GM19372 (cell line): Measurements from ENCODE around the gene TRABD.
"Not testable (repeated sequence)": the region's sequence is repeated elsewhere in the genome, so short reads cannot be mapped to it uniquely, and the experiment has no call there.

Source experiments
- ATAC-seq: cut with Tn5 transposase; IDR thresholded peaks from one replicate; pipeline ENCODE4 v1.9.1; 2021; ENCODE audit warnings: mild to moderate bottlenecking, low read depth, moderate library complexity; ENCODE audit not compliant: unreplicated experiment

The TRABD gene, protein sequence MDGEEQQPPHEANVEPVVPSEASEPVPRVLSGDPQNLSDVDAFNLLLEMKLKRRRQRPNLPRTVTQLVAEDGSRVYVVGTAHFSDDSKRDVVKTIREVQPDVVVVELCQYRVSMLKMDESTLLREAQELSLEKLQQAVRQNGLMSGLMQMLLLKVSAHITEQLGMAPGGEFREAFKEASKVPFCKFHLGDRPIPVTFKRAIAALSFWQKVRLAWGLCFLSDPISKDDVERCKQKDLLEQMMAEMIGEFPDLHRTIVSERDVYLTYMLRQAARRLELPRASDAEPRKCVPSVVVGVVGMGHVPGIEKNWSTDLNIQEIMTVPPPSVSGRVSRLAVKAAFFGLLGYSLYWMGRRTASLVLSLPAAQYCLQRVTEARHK

DNA sequence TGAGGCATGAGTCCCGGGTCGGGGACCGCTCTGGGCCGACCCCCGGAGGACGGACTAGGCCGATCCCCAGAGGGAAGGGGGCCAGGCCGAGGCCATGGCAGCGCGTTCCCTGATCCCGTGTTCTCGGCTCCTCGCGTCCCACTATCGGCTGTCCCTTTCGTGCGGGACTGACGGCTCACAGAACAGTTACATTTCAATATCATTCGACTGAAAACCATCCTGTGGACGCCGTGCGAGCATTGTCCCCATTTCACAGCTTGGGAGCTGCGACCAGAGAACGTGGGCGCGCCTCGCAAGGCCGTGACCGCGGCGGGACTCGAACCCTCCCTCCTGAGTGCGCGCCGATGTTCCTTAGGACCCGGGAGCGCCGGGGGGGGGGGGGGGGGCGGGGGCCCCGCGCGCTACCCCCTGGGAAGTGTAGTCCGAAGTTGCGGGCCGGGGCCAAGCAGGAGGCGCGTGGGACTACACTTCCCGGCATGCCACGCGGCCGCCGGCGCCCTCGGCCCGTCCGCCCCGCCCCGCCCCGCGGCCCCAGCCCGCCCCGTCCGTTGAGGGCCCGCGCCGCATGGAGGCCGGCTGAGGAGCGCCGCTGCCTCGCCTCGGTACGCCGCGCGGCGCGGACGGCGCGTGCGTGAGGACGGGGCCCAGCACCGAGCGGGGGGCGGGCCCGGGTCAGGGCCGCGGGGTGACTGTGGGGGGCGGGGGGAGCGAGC, at the start of gene TRABD:
TSS of gene TRABD (plus strand) at position 539 of the 713 bp plus-strand sequence. CDS start 7,148 bp downstream, outside the sequence.
- peak; percentile 39 for ATAC-seq

DNA sequence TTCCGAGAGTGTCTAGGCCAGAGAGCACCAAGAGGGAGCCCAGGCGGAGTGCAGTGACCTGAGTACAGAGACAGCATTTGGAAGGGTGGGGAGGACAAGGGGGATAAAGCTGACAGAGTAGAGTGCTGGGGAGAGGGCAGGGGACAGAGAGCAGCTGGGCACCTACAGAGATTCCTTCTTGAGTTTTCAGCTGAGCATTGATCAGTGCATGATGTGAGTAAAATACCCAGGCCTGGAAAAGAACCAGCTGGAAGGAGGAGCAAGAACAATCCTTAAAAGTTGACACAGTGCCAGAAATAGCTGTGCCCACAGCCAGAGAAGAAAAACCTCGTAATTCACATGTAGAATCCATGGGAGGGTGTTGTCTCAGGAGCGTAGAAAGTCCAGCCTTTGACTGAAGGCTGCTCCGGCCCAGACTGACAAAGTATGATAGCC, 49.1 kb upstream of the TRABD start:
- no peak for ATAC-seq

- not testable (repeated sequence) for ATAC-seq
These were observed 48.4 kb upstream of the TRABD start for GRCh38 chr22:50137277-50137676.

- ATAC-seq = no peak
These were observed 47.7 kb upstream of the TRABD start for GRCh38 chr22:50138041-50138440.

GRCh38 chr22:50138988-50139387, 46.7 kb upstream of the TRABD start:
- ATAC-seq = no peak

DNA sequence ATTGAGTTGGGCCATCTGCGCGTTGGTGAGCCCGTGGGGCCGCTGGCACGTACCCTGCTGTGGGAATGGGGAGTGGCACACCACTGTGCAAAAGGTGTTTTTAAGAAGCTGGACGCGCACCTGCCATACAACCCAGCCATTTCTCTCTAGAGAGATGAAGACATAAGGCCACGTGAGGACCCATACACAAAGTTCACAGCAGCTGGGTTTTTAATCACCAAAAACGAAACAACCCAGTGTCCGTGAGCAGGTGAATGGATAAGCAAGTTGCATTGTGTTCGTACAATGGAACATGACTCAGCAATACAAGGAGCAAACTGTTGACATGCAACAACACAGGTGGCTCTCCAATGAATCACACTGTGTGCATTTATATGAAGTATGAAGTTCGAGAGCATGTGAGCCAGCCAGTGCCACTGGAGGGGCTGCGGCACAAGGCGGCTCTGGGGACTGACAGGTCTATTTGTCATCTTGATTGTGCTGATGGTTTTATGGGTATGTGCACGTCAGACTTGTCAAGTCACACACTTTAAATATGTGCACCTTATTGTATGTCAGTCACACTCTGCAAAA, 45.8 kb upstream of the TRABD start:
- ATAC-seq = no peak

DNA sequence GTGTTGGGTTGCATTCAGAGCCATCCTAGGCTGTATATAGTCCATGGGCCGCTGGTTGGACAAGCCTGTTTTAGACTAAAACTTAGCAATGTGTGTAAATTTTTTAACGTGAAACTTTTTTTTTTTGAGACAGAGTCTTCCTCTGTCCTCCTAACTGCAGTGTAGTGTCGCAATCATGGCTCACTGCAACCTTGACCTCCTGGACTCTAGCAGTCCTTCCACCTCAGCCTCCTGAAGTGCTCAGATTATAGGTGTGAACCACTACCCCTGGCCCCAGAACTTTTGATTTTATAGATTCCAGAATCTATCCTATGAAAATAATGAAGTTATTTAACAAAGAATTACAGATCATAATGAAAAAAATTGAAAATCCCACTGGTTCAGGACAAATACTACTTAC, 45.1 kb upstream of the TRABD start:
- ATAC-seq = no peak

DNA sequence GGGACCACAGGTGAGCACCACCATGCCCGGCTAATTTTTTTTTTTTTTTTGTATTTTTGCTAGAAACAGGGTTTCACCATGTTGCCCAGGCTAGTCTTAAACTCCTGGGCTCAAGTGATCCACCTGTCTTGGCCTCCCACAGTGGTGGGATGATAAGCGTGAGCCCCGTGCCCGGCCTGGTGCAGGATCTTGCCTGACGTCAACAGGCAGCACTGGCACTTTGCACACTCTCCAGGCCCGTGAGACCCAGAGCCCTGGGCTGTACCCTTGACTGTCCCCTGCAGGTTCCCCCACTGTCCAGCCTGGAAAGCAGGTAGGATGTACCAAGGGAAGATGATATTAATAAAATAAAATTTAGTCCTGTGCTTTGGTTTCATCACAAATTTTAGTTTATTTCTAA, 44.3 kb upstream of the TRABD start:
- no peak for ATAC-seq

DNA sequence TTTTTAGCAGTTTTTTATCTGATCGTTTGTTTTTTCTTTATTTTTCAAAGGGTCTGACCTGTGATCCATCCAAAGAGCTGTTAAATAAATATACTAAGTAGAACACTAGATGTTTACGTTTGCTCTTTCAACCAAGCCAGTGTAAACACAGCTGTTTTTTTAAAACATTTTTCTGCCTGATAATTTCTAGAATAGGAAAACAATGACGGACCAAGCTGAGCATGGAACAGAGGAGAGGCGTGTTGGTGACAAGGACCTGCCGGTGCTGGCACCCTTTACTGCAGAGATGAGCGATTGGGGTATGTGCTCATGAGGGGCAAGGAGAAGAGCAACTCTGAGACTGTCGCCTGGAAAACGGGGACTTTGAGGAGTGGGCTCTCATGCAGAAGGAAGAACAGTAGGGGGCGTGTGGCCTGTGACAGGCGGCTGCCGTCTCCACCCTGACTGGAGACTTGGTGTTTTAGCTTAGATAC, 43.8 kb upstream of the TRABD start:
- ATAC-seq = no peak

GRCh38 chr22:50143096-50143495, 42.6 kb upstream of the TRABD start:
- no peak for ATAC-seq

DNA sequence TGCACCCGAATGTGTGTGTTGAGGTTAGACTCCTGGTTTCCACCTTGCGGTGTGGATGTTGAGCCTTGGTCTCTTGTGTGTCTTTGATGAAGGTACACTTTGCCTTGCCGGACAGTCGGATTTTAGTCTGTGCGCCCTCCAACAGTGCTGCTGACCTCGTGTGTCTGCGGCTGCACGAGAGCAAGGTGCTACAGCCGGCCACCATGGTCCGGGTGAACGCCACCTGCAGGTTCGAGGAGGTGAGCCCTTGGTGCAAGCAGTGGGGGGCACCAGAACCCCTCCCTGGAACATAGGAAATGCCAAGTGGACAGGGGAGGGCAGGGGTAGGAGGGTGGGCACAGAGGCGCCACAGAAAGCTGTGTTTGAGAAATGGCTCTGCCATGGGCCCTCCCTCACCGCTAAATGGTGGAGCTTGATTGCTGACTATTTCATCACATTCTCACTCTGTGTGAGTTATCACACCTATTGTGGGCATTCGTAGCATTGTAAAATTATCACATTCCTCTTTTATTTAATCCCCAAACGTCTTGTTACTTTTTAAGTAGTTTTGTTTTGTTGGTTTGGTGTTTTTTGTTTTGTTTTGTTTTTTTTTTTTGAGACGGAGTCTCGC, 41.6 kb upstream of the TRABD start:
- ATAC-seq = no peak

- no peak for ATAC-seq
These were observed 39.8 kb upstream of the TRABD start for GRCh38 chr22:50145721-50146438.

- no peak for ATAC-seq
These were observed 39.1 kb upstream of the TRABD start for GRCh38 chr22:50146439-50147238.

- ATAC-seq = not testable (repeated sequence)
These were observed 38.2 kb upstream of the TRABD start for GRCh38 chr22:50147258-50148165.

- ATAC-seq = no peak
These were observed 37.6 kb upstream of the TRABD start for GRCh38 chr22:50148166-50148500.

GRCh38 chr22:50148991-50149721, 36.6 kb upstream of the TRABD start:
- no peak for ATAC-seq

DNA sequence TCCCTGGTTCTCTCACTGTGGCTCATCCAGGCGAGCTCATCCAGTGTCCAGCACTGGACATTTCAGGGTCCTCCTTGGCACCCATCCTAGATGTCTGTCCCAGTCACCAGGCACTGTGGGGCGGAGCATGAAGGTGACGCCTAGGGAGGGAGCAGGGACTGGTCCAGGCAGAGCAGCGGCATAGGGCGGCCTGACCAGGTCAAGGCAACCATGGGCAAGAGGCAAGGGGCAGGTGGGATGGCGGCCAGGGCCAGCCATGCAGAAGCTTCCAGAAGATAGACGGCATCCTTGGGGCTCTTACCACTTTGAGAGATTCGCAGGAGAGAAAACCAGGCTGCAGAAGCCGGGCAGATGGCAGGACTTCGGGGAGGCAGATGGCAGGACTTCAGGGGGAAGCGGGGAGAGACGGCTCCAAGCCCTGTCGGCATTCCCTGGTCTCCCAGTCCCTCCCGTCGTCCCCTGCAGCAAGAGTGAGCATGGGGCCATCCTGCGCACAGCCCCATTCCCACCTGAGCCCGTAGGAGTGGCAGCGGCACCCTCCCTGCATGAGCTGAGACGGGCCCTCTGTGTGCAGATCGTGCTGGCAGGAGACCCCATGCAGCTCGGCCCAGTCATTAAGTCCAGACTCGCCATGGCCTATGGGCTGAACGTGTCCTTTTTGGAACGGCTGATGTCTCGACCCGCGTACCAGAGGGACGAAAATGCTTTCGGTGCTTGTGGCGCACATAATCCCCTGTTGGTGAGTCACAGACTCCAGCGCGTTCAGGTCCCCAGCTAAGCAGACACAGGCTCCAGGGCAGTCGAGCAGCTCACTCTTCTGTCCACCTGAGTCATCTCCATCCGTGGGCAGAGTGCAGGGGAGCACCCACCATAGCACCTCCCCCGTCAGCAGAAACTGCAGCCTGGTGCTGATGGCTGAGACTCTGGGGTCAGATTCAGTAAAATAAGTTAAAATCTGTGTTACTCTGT, 35.3 kb upstream of the TRABD start:
- ATAC-seq = no peak
